ENCODE data around the gene LAMA2. TPM values are rescaled to one million over a fixed set of nuclear protein-coding genes. Genes with fewer than 3 reads are reported as not detected.

LAMA2 gene
- total RNA-seq, 1 donor from 2014 or later = 1.8 TPM

DNA sequence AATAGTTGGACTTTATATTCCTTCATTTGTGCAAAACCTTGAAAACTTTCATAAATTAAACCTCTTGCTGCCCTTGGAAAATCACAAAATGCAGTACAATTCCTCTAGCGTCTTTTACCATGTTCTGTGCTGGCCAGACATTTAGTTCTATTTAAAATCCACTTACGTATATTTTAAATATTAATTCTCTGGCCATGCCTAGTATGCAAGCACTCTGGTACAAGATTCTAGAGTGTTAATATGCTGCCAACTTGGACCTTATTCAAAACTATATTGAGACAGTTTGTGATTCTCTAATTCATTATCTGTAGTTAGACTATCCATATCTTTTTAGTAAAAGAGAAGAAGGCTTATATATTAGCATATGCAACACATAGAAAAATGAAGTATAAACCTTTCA lies 498.9 kb downstream of the LAMA2 start:
- H3K79me2 ChIP-seq (ENCODE audit: insufficient read depth, low read length) = no peaks in the 10 kb centered on the region
- H3K9me3 ChIP-seq (ENCODE audit: insufficient read depth, low read depth, low read length) = no peaks in the 10 kb centered on the region
- no peak overlapping the region for H3K27ac Mint-ChIP-seq (ENCODE audit: unreplicated experiment)
- no peaks in the 10 kb centered on the region for H3K4me1 ChIP-seq (ENCODE audit: insufficient read depth, low read length)
- H2AFZ ChIP-seq (ENCODE audit: low read depth, low read length) = no peak overlapping the region
- no peak overlapping the region for H3K27ac ChIP-seq (ENCODE audit: low read depth, low read length)
- no peak overlapping the region for H3K4me3 ChIP-seq (ENCODE audit: insufficient read depth, low read depth, low read length)
- peaks cover 2% of the 10 kb centered on the region for H3K9me3 Mint-ChIP-seq (ENCODE audit: unreplicated experiment)
- no peak overlapping the region for H3K9ac ChIP-seq (ENCODE audit: low read length)
- TF ChIP-seq, protein P1, sequence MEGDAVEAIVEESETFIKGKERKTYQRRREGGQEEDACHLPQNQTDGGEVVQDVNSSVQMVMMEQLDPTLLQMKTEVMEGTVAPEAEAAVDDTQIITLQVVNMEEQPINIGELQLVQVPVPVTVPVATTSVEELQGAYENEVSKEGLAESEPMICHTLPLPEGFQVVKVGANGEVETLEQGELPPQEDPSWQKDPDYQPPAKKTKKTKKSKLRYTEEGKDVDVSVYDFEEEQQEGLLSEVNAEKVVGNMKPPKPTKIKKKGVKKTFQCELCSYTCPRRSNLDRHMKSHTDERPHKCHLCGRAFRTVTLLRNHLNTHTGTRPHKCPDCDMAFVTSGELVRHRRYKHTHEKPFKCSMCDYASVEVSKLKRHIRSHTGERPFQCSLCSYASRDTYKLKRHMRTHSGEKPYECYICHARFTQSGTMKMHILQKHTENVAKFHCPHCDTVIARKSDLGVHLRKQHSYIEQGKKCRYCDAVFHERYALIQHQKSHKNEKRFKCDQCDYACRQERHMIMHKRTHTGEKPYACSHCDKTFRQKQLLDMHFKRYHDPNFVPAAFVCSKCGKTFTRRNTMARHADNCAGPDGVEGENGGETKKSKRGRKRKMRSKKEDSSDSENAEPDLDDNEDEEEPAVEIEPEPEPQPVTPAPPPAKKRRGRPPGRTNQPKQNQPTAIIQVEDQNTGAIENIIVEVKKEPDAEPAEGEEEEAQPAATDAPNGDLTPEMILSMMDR (IDR thresholded peaks at IDR 0.05; ENCODE audit: insufficient read depth, low read depth, low read length) = no peak
- no peak for TF ChIP-seq EZH2 (IDR thresholded peaks at IDR 0.05; ENCODE audit: insufficient read depth, low read length)
- H3K4me3 Mint-ChIP-seq (ENCODE audit: unreplicated experiment) = no peak overlapping the region
- H3K4me2 ChIP-seq (ENCODE audit: low read length) = no peak overlapping the region
- no peaks in the 10 kb centered on the region for H3K4me1 Mint-ChIP-seq (ENCODE audit: low read depth, unreplicated experiment)
- H3K36me3 Mint-ChIP-seq (ENCODE audit: low read depth, unreplicated experiment) = no peaks in the 10 kb centered on the region
- H3K27me3 Mint-ChIP-seq (ENCODE audit: low read depth, unreplicated experiment) = peaks cover 2% of the 10 kb centered on the region
- DNase-seq (ENCODE audit: low read depth) = no peak
- no peaks in the 10 kb centered on the region for H3K36me3 ChIP-seq (ENCODE audit: insufficient read depth, low read length)
- H4K20me1 ChIP-seq (ENCODE audit: insufficient read depth, low read length) = no peaks in the 10 kb centered on the region
- no peaks in the 10 kb centered on the region for H3K27me3 ChIP-seq (ENCODE audit: insufficient read depth, low read length)
- no peak for FAIRE-seq

DNA sequence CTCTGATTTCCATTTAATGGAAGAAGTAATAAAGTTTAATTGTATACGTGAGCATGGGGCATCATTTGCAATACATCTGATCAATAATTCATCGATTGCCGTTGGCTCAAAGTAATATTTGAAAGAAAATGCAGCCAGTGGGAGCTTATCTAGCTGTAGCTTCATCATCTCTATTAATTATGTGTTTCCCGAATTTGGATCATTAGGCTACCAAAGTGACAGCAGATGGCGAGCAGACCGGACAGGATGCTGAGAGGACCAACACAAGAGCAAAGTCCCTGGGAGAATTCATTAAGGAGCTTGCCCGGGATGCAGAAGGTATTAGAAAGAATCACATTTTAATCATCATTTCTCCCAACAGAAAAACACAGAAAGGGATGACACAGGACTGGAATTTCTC lies 500.0 kb downstream of the LAMA2 start:
- peaks cover 2% of the 10 kb centered on the region for H3K9me3 Mint-ChIP-seq (ENCODE audit: unreplicated experiment)

DNA sequence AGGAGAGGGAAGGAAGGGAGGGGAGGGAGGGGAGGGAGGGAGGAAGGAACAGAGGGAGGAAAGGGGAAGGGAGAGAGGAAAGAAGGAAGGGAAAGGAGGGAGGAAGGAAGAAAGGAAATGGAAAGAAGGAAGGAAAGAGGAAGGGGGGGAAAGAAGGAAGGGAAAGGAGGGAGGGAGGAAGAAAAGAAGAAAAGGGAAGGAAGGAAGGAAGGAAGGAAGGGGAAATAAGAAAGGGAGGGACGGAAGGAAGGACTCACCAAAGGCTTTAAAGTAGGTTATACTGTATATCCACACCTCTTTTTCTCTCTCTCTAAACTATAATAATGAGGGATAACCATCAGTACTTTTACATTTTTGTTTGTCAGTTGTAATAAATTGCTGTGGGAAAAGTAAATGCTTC lies 502.2 kb downstream of the LAMA2 start:
- H3K4me3 ChIP-seq (ENCODE audit: insufficient read depth, low read depth, low read length) = no peak overlapping the region
- Mint-ChIP-seq H3K4me1 (ENCODE audit: low read depth, unreplicated experiment) (no peaks in the 10 kb centered on the region), H3K9me3 (ENCODE audit: unreplicated experiment) (no peaks in the 10 kb centered on the region), H3K27me3 (ENCODE audit: low read depth, unreplicated experiment) (peaks cover 4% of the 10 kb centered on the region), H3K27ac (ENCODE audit: unreplicated experiment) (no peak overlapping the region), H3K4me3 (ENCODE audit: unreplicated experiment) (no peak overlapping the region), H3K36me3 (ENCODE audit: low read depth, unreplicated experiment) (no peaks in the 10 kb centered on the region)
- no peaks in the 10 kb centered on the region for H3K36me3 ChIP-seq (ENCODE audit: insufficient read depth, low read length)
- H3K27me3 ChIP-seq (ENCODE audit: insufficient read depth, low read length) = no peaks in the 10 kb centered on the region
- H4K20me1 ChIP-seq (ENCODE audit: insufficient read depth, low read length) = no peaks in the 10 kb centered on the region
- no peak for DNase-seq (ENCODE audit: low read depth)
- no peak overlapping the region for H3K27ac ChIP-seq (ENCODE audit: low read depth, low read length)
- no peak for TF ChIP-seq EZH2 (IDR thresholded peaks at IDR 0.05; ENCODE audit: insufficient read depth, low read length)
- TF ChIP-seq, protein P1 (IDR thresholded peaks at IDR 0.05; ENCODE audit: insufficient read depth, low read depth, low read length) = no peak
- no peaks in the 10 kb centered on the region for H3K79me2 ChIP-seq (ENCODE audit: insufficient read depth, low read length)
- no peak overlapping the region for H2AFZ ChIP-seq (ENCODE audit: low read depth, low read length)
- H3K4me2 ChIP-seq (ENCODE audit: low read length) = no peak overlapping the region
- no peaks in the 10 kb centered on the region for H3K9me3 ChIP-seq (ENCODE audit: insufficient read depth, low read depth, low read length)
- no peak overlapping the region for H3K9ac ChIP-seq (ENCODE audit: low read length)
- FAIRE-seq = no peak
- H3K4me1 ChIP-seq (ENCODE audit: insufficient read depth, low read length) = no peaks in the 10 kb centered on the region

More for the DNA sequence above, 500.0 kb downstream of the LAMA2 start:
- Histone ChIP-seq H3K9me3 (ENCODE audit: insufficient read depth, low read depth, low read length) (no peaks in the 10 kb centered on the region), H3K27ac (ENCODE audit: low read depth, low read length) (no peak overlapping the region), H3K79me2 (ENCODE audit: insufficient read depth, low read length) (no peaks in the 10 kb centered on the region), H3K4me1 (ENCODE audit: insufficient read depth, low read length) (no peaks in the 10 kb centered on the region), H3K27me3 (ENCODE audit: insufficient read depth, low read length) (no peaks in the 10 kb centered on the region), H3K4me2 (ENCODE audit: low read length) (no peak overlapping the region), H3K4me3 (ENCODE audit: insufficient read depth, low read depth, low read length) (no peak overlapping the region), H3K36me3 (ENCODE audit: insufficient read depth, low read length) (no peaks in the 10 kb centered on the region), H3K9ac (ENCODE audit: low read length) (no peak overlapping the region), H2AFZ (ENCODE audit: low read depth, low read length) (no peak overlapping the region), H4K20me1 (ENCODE audit: insufficient read depth, low read length) (no peaks in the 10 kb centered on the region)
- no peak for DNase-seq (ENCODE audit: low read depth)
- no peak for TF ChIP-seq EZH2 (IDR thresholded peaks at IDR 0.05; ENCODE audit: insufficient read depth, low read length)
- TF ChIP-seq, protein P1 (IDR thresholded peaks at IDR 0.05; ENCODE audit: insufficient read depth, low read depth, low read length) = no peak
- peaks cover 2% of the 10 kb centered on the region for H3K27me3 Mint-ChIP-seq (ENCODE audit: low read depth, unreplicated experiment)
- no peak overlapping the region for H3K27ac Mint-ChIP-seq (ENCODE audit: unreplicated experiment)
- no peaks in the 10 kb centered on the region for H3K4me1 Mint-ChIP-seq (ENCODE audit: low read depth, unreplicated experiment)
- no peaks in the 10 kb centered on the region for H3K36me3 Mint-ChIP-seq (ENCODE audit: low read depth, unreplicated experiment)
- no peak for FAIRE-seq
- no peak overlapping the region for H3K4me3 Mint-ChIP-seq (ENCODE audit: unreplicated experiment)
